ENCODE results near the gene TTN. TPM values are rescaled to one million over a fixed set of nuclear protein-coding genes. Genes with fewer than 3 reads are reported as not detected.

Gene TTN
- total and polyA plus RNA-seq, 2 donors from 2014 or later = 0.02 to 3.6 TPM

- DNase-seq = no peak
- H3K36me3 ChIP-seq (ENCODE audit: control insufficient read depth in 2 of 3, insufficient read depth in 3 of 3, low read length in 3 of 3) = peaks cover 0 to 25% (median 15%) of the 10 kb centered on the region in 3 donors
- H3K9ac ChIP-seq (ENCODE audit: low read length in 3 of 3) = no peak overlapping the region
- no peak overlapping the region for H3K4me3 ChIP-seq (ENCODE audit: low read length in 3 of 3)
- H3K27ac ChIP-seq (ENCODE audit: low read depth in 2 of 2, low read length in 2 of 2) = no peak overlapping the region
- FAIRE-seq = no peak
- no peaks in the 10 kb centered on the region for H3K27me3 ChIP-seq (ENCODE audit: control insufficient read depth, insufficient read depth, low read length)
- H3K4me1 ChIP-seq (ENCODE audit: control insufficient read depth in 2 of 3, insufficient read depth in 2 of 3, low read depth in 1 of 3, low read length in 3 of 3) = no peaks in the 10 kb centered on the region
- intact Hi-C loops (cut with DNase I) = no loop called here
- TF ChIP-seq, protein P1, sequence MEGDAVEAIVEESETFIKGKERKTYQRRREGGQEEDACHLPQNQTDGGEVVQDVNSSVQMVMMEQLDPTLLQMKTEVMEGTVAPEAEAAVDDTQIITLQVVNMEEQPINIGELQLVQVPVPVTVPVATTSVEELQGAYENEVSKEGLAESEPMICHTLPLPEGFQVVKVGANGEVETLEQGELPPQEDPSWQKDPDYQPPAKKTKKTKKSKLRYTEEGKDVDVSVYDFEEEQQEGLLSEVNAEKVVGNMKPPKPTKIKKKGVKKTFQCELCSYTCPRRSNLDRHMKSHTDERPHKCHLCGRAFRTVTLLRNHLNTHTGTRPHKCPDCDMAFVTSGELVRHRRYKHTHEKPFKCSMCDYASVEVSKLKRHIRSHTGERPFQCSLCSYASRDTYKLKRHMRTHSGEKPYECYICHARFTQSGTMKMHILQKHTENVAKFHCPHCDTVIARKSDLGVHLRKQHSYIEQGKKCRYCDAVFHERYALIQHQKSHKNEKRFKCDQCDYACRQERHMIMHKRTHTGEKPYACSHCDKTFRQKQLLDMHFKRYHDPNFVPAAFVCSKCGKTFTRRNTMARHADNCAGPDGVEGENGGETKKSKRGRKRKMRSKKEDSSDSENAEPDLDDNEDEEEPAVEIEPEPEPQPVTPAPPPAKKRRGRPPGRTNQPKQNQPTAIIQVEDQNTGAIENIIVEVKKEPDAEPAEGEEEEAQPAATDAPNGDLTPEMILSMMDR (IDR thresholded peaks at IDR 0.05; ENCODE audit: borderline replicate concordance, extremely low read depth, insufficient read depth) = no peak
- H3K9me3 ChIP-seq (ENCODE audit: control insufficient read depth in 2 of 3, insufficient read depth in 1 of 3, low read length in 3 of 3) = no peaks in the 10 kb centered on the region
Measured at GRCh38 chr2:178542569-178542968, 264.7 kb downstream of the TTN start.

- TF ChIP-seq, protein P1 (IDR thresholded peaks at IDR 0.05; ENCODE audit: borderline replicate concordance, extremely low read depth, insufficient read depth) = no peak
- no peak overlapping the region for H3K9ac ChIP-seq (ENCODE audit: low read length in 3 of 3)
- H3K9me3 ChIP-seq (ENCODE audit: control insufficient read depth in 2 of 3, insufficient read depth in 1 of 3, low read length in 3 of 3) = no peaks in the 10 kb centered on the region
- no peak for DNase-seq
- FAIRE-seq = no peak
- no peak overlapping the region for H3K4me3 ChIP-seq (ENCODE audit: low read length in 3 of 3)
- H3K36me3 ChIP-seq (ENCODE audit: control insufficient read depth in 2 of 3, insufficient read depth in 3 of 3, low read length in 3 of 3) = peaks cover 0 to 28% (median 15%) of the 10 kb centered on the region in 3 donors
- no peak overlapping the region for H3K27ac ChIP-seq (ENCODE audit: low read depth in 2 of 2, low read length in 2 of 2)
- no peaks in the 10 kb centered on the region for H3K27me3 ChIP-seq (ENCODE audit: control insufficient read depth, insufficient read depth, low read length)
- intact Hi-C loops (cut with DNase I) = no loop called here
- H3K4me1 ChIP-seq (ENCODE audit: control insufficient read depth in 2 of 3, insufficient read depth in 2 of 3, low read depth in 1 of 3, low read length in 3 of 3) = no peaks in the 10 kb centered on the region
Measured at GRCh38 chr2:178542161-178542560, 265.1 kb downstream of the TTN start.

- Histone ChIP-seq H3K27ac (ENCODE audit: low read depth in 2 of 2, low read length in 2 of 2) (no peak overlapping the region), H3K27me3 (ENCODE audit: control insufficient read depth, insufficient read depth, low read length) (no peaks in the 10 kb centered on the region), H3K9ac (ENCODE audit: low read length in 3 of 3) (no peak overlapping the region), H3K4me3 (ENCODE audit: low read length in 3 of 3) (no peak overlapping the region), H3K9me3 (ENCODE audit: control insufficient read depth in 2 of 3, insufficient read depth in 1 of 3, low read length in 3 of 3) (no peaks in the 10 kb centered on the region), H3K36me3 (ENCODE audit: control insufficient read depth in 2 of 3, insufficient read depth in 3 of 3, low read length in 3 of 3) (peaks cover 0 to 45% (median 20%) of the 10 kb centered on the region in 3 donors), H3K4me1 (ENCODE audit: control insufficient read depth in 2 of 3, insufficient read depth in 2 of 3, low read depth in 1 of 3, low read length in 3 of 3) (no peaks in the 10 kb centered on the region)
- DNase-seq (no peak), FAIRE-seq (no peak)
- TF ChIP-seq, protein P1 (IDR thresholded peaks at IDR 0.05; ENCODE audit: borderline replicate concordance, extremely low read depth, insufficient read depth) = no peak
- intact Hi-C loops (cut with DNase I) = no loop called here
Measured at GRCh38 chr2:178536037-178536436, 271.2 kb downstream of the TTN start.

DNA sequence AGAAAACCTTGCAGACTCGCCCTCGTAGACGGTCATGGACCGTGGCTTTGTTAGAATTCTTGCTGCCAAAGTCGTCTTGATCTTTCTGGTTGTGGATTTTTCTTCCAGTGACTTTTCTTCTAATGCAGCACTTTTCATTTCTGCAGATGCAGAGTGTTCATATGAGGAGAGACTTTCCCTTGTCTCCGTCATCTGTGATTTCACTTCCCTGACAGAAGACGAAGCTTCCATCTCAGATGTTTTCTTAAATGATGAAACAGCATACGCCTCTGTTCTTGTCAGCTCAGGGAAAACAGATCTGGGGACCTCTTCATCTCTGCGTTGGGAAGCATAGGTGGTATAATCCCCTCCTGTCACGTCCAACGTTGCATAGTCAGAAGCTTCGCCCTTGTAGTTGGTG, 276.1 kb downstream of the TTN start:
- FAIRE-seq (no peak), DNase-seq (no peak)
- Histone ChIP-seq H3K9me3 (ENCODE audit: control insufficient read depth in 2 of 3, insufficient read depth in 1 of 3, low read length in 3 of 3) (no peaks in the 10 kb centered on the region), H3K9ac (ENCODE audit: low read length in 3 of 3) (no peak overlapping the region), H3K27me3 (ENCODE audit: control insufficient read depth, insufficient read depth, low read length) (no peaks in the 10 kb centered on the region), H3K36me3 (ENCODE audit: control insufficient read depth in 2 of 3, insufficient read depth in 3 of 3, low read length in 3 of 3) (peaks cover 0 to 20% (median 11%) of the 10 kb centered on the region in 3 donors), H3K27ac (ENCODE audit: low read depth in 2 of 2, low read length in 2 of 2) (no peak overlapping the region), H3K4me1 (ENCODE audit: control insufficient read depth in 2 of 3, insufficient read depth in 2 of 3, low read depth in 1 of 3, low read length in 3 of 3) (no peaks in the 10 kb centered on the region), H3K4me3 (ENCODE audit: low read length in 3 of 3) (no peak overlapping the region)
- intact Hi-C loops (cut with DNase I) = no loop called here
- TF ChIP-seq, protein P1 (IDR thresholded peaks at IDR 0.05; ENCODE audit: borderline replicate concordance, extremely low read depth, insufficient read depth) = no peak
